ENCODE measurements around the gene COMTD1. TPM values are rescaled to one million over a fixed set of nuclear protein-coding genes. Genes with fewer than 3 reads are reported as not detected.

The COMTD1 gene
- total RNA-seq, 1 donor from 2014 or later: 14.2 TPM

DNA sequence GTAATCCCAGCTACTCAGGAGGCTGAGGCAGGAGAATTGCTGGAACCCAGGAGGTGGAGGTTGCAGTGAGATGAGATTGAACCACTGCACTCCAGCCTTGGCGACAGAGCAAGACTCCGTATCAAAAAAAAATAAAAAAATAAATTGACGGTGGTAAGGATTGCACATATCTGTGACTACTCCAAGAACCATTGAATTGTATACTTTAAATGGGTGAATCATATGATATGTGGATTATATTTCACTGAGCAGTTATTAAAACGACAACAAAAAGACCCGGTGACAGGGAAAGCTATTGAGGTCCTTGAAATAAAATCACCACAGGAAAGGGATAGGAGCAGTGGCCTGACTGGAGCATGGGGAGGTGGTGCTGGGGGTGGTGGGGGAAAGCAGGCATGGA, 31.2 kb upstream of the COMTD1 start:
- DNase-seq: no peak
- H3K36me3 Mint-ChIP-seq (ENCODE audit: unreplicated experiment): no peaks in the 10 kb centered on the region

DNA sequence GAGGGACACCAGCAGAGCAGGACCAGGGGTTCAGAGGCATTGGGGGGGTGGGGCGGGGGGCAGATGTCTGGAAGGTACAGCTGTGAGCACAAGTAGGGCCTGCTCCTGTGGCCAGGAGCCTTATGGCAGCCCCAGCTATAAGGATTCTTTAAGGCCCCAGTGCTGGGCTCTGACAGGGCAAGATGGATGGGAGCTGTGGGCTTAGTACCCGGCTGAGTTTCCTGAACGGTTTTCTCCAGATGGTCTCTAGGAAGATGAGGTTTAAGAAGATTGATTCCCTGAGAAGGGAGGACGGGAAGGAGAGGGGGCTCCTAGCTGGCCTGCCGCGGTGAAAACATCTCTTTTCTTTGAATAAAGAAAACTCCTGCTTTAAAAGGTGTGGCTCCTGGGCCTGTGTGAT, 30.1 kb upstream of the COMTD1 start:
- no peak overlapping the region for H3K4me3 Mint-ChIP-seq (ENCODE audit: unreplicated experiment)
- H3K36me3 Mint-ChIP-seq (ENCODE audit: unreplicated experiment): no peaks in the 10 kb centered on the region
- no peak for DNase-seq
- H3K9me3 Mint-ChIP-seq (ENCODE audit: unreplicated experiment): no peaks in the 10 kb centered on the region
- H3K27me3 Mint-ChIP-seq (ENCODE audit: unreplicated experiment): no peaks in the 10 kb centered on the region
- no peaks in the 10 kb centered on the region for H3K4me1 Mint-ChIP-seq (ENCODE audit: low read depth, unreplicated experiment)
- no peak overlapping the region for H3K27ac Mint-ChIP-seq (ENCODE audit: unreplicated experiment)
- TF ChIP-seq, protein P1, sequence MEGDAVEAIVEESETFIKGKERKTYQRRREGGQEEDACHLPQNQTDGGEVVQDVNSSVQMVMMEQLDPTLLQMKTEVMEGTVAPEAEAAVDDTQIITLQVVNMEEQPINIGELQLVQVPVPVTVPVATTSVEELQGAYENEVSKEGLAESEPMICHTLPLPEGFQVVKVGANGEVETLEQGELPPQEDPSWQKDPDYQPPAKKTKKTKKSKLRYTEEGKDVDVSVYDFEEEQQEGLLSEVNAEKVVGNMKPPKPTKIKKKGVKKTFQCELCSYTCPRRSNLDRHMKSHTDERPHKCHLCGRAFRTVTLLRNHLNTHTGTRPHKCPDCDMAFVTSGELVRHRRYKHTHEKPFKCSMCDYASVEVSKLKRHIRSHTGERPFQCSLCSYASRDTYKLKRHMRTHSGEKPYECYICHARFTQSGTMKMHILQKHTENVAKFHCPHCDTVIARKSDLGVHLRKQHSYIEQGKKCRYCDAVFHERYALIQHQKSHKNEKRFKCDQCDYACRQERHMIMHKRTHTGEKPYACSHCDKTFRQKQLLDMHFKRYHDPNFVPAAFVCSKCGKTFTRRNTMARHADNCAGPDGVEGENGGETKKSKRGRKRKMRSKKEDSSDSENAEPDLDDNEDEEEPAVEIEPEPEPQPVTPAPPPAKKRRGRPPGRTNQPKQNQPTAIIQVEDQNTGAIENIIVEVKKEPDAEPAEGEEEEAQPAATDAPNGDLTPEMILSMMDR (IDR thresholded peaks at IDR 0.05; ENCODE audit: partially characterized antibody, unreplicated experiment): no peak

More for the DNA sequence above, 31.2 kb upstream of the COMTD1 start:
- no peaks in the 10 kb centered on the region for H3K9me3 Mint-ChIP-seq (ENCODE audit: unreplicated experiment)
- H3K4me3 Mint-ChIP-seq (ENCODE audit: unreplicated experiment): no peak overlapping the region
- H3K27ac Mint-ChIP-seq (ENCODE audit: unreplicated experiment): no peak overlapping the region
- no peaks in the 10 kb centered on the region for H3K4me1 Mint-ChIP-seq (ENCODE audit: low read depth, unreplicated experiment)
- TF ChIP-seq, protein P1 (IDR thresholded peaks at IDR 0.05; ENCODE audit: partially characterized antibody, unreplicated experiment): no peak
- no peaks in the 10 kb centered on the region for H3K27me3 Mint-ChIP-seq (ENCODE audit: unreplicated experiment)

- Mint-ChIP-seq H3K4me1 (ENCODE audit: low read depth, unreplicated experiment) (no peaks in the 10 kb centered on the region), H3K27ac (ENCODE audit: unreplicated experiment) (no peak overlapping the region), H3K27me3 (ENCODE audit: unreplicated experiment) (no peaks in the 10 kb centered on the region), H3K36me3 (ENCODE audit: unreplicated experiment) (no peaks in the 10 kb centered on the region), H3K4me3 (ENCODE audit: unreplicated experiment) (no peak overlapping the region), H3K9me3 (ENCODE audit: unreplicated experiment) (no peaks in the 10 kb centered on the region)
- DNase-seq: no peak
- TF ChIP-seq, protein P1 (IDR thresholded peaks at IDR 0.05; ENCODE audit: partially characterized antibody, unreplicated experiment): no peak
These were observed 28.0 kb upstream of the COMTD1 start for GRCh38 chr10:75263806-75264205.

DNA sequence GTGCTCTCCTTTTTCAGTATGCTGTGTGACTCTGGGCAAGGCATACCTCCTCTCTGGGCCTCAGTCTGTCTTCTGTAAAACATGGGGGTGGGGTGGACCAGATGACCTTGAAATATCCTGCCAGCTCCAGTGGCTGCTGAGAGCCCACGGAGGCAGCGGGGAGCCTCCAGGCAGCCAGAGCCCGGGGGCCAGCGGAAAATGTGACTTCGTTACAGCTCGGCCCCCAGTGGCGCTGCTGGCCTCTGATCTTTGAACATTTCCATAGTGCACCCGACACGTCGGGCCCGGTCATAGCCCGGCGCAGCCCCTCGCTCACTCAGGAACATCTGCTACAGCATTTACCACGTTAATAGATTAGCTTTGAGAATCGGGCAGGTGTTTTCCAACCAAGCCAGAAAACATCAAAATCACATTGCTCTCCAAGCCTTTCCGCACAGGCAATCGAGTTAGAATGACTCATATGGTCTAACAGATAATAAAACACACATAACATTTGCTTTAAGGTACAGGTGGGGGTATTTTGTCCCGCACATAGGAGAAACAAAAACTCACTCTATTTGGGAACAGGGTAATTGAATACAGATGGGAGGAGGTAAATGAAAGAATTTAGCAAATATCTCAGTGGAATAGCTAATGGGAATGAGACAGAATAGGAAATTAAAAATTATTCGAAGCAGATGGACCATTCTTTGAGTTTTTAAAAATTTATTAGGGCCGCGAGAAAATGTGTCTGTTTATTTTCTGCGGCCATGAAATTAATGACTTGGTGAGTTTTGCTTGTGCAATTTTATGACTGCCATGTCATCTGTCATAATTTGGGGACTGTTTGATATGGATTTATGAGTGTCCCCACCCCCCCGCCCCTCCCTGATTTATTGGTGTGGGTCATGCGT, 26.3 kb upstream of the COMTD1 start:
- Mint-ChIP-seq H3K4me3 (ENCODE audit: unreplicated experiment) (no peak overlapping the region), H3K27me3 (ENCODE audit: unreplicated experiment) (no peaks in the 10 kb centered on the region), H3K9me3 (ENCODE audit: unreplicated experiment) (peaks cover 3% of the 10 kb centered on the region), H3K27ac (ENCODE audit: unreplicated experiment) (no peak overlapping the region), H3K36me3 (ENCODE audit: unreplicated experiment) (no peaks in the 10 kb centered on the region), H3K4me1 (ENCODE audit: low read depth, unreplicated experiment) (no peaks in the 10 kb centered on the region)
- DNase-seq: no peak
- TF ChIP-seq, protein P1 (IDR thresholded peaks at IDR 0.05; ENCODE audit: partially characterized antibody, unreplicated experiment): no peak

GRCh38 chr10:75260990-75261389, 25.2 kb upstream of the COMTD1 start:
- Mint-ChIP-seq H3K27ac (ENCODE audit: unreplicated experiment) (no peak overlapping the region), H3K27me3 (ENCODE audit: unreplicated experiment) (no peaks in the 10 kb centered on the region), H3K9me3 (ENCODE audit: unreplicated experiment) (peaks cover 3% of the 10 kb centered on the region), H3K36me3 (ENCODE audit: unreplicated experiment) (no peaks in the 10 kb centered on the region), H3K4me3 (ENCODE audit: unreplicated experiment) (no peak overlapping the region), H3K4me1 (ENCODE audit: low read depth, unreplicated experiment) (no peaks in the 10 kb centered on the region)
- TF ChIP-seq, protein P1 (IDR thresholded peaks at IDR 0.05; ENCODE audit: partially characterized antibody, unreplicated experiment): no peak
- DNase-seq: no peak

Measured in glutamatergic neuron (in vitro differentiated cells).